ENCODE data around the gene ANGPT4.

GRCh38 chr20:949717-950116 is 33.6 kb upstream of the ANGPT4 start:
- TF ChIP-seq, protein P1, sequence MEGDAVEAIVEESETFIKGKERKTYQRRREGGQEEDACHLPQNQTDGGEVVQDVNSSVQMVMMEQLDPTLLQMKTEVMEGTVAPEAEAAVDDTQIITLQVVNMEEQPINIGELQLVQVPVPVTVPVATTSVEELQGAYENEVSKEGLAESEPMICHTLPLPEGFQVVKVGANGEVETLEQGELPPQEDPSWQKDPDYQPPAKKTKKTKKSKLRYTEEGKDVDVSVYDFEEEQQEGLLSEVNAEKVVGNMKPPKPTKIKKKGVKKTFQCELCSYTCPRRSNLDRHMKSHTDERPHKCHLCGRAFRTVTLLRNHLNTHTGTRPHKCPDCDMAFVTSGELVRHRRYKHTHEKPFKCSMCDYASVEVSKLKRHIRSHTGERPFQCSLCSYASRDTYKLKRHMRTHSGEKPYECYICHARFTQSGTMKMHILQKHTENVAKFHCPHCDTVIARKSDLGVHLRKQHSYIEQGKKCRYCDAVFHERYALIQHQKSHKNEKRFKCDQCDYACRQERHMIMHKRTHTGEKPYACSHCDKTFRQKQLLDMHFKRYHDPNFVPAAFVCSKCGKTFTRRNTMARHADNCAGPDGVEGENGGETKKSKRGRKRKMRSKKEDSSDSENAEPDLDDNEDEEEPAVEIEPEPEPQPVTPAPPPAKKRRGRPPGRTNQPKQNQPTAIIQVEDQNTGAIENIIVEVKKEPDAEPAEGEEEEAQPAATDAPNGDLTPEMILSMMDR (IDR thresholded peaks at IDR 0.05 in 4 of 5, conservative IDR thresholded peaks at IDR 0.05 in 1 of 5) = no peak
- TF ChIP-seq POLR2A (IDR thresholded peaks at IDR 0.05) = no peak

Data from gastrocnemius medialis (tissue), 4 donors.